Astrocyte (in vitro differentiated cells and primary cell): ENCODE results near the gene CRNKL1. TPM values are rescaled to one million over a fixed set of nuclear protein-coding genes. Genes with fewer than 3 reads are reported as not detected.

ENCODE experiments used
- DNase-seq: peaks from one replicate; pipeline ENCODE4 v3.0.0-alpha.2; 2010; ENCODE audit warnings: low read depth
- FAIRE-seq: peaks from 2 replicates; lab custom pipeline; 2011; peaks lifted over from hg19 to GRCh38; lab: Jason Lieb, UNC
- H2AFZ ChIP-seq: 2 replicates; pipeline ENCODE4 v1.6.0; 2012; ENCODE audit warnings: low read depth, low read length, inconsistent platforms
- H3K27ac ChIP-seq: 2 replicates; pipeline ENCODE4 v1.5.1; 2011; ENCODE audit warnings: low read depth, low read length, inconsistent platforms
- H3K27me3 ChIP-seq: 2 replicates; pipeline ENCODE4 v1.6.0; 2011; ENCODE audit warnings: low read length, inconsistent platforms; ENCODE audit not compliant: insufficient read depth
- H3K36me3 ChIP-seq: 2 replicates; pipeline ENCODE4 v1.5.1; 2011; ENCODE audit warnings: low read length, inconsistent platforms; ENCODE audit not compliant: insufficient read depth
- H3K4me1 ChIP-seq: 2 replicates; pipeline ENCODE4 v1.5.1; 2011; ENCODE audit warnings: low read length, inconsistent platforms; ENCODE audit not compliant: insufficient read depth
- H3K4me2 ChIP-seq: 2 replicates; pipeline ENCODE4 v1.6.0; 2012; ENCODE audit warnings: low read length, inconsistent platforms
- H3K4me3 ChIP-seq: 2 replicates; pipeline ENCODE4 v1.5.1; 2011; ENCODE audit warnings: low read depth, mild to moderate bottlenecking, low read length, inconsistent platforms; ENCODE audit not compliant: insufficient read depth
- H3K79me2 ChIP-seq: 2 replicates; pipeline ENCODE4 v1.6.0; 2012; ENCODE audit warnings: mild to moderate bottlenecking, low read length, inconsistent platforms; ENCODE audit not compliant: insufficient read depth
- H3K9ac ChIP-seq: 2 replicates; pipeline ENCODE4 v1.6.0; 2012; ENCODE audit warnings: mild to moderate bottlenecking, low read length, inconsistent platforms
- H3K9me3 ChIP-seq: 2 replicates; pipeline ENCODE4 v1.5.1; 2012; ENCODE audit warnings: low read depth, mild to moderate bottlenecking, low read length, inconsistent platforms; ENCODE audit not compliant: insufficient read depth
- H4K20me1 ChIP-seq: 2 replicates; pipeline ENCODE4 v1.6.0; 2012; ENCODE audit warnings: low read length, inconsistent platforms; ENCODE audit not compliant: insufficient read depth
- H3K27ac Mint-ChIP-seq: one replicate; pipeline ENCODE4 v1.8.0; 2021; ENCODE audit warnings: mild to moderate bottlenecking, mixed read lengths; ENCODE audit not compliant: unreplicated experiment
- H3K27me3 Mint-ChIP-seq: one replicate; pipeline ENCODE4 v1.8.0; 2021; ENCODE audit warnings: low read depth, mixed read lengths; ENCODE audit not compliant: unreplicated experiment
- H3K36me3 Mint-ChIP-seq: one replicate; pipeline ENCODE4 v1.8.0; 2021; ENCODE audit warnings: low read depth, mixed read lengths; ENCODE audit not compliant: unreplicated experiment
- H3K4me1 Mint-ChIP-seq: one replicate; pipeline ENCODE4 v1.8.0; 2021; ENCODE audit warnings: low read depth, mixed read lengths; ENCODE audit not compliant: unreplicated experiment
- H3K4me3 Mint-ChIP-seq: one replicate; pipeline ENCODE4 v1.8.0; 2021; ENCODE audit warnings: mild to moderate bottlenecking, moderate library complexity, mixed read lengths; ENCODE audit not compliant: unreplicated experiment
- H3K9me3 Mint-ChIP-seq: one replicate; pipeline ENCODE4 v1.8.0; 2021; ENCODE audit warnings: mild to moderate bottlenecking, mixed read lengths; ENCODE audit not compliant: unreplicated experiment
- CTCF ChIP-seq: IDR thresholded peaks from 2 replicates; pipeline ENCODE4 v1.5.1; 2011; ENCODE audit warnings: low read depth, mild to moderate bottlenecking, inconsistent platforms, low read length, moderate library complexity; ENCODE audit not compliant: insufficient read depth
- EZH2 ChIP-seq: IDR thresholded peaks from 2 replicates; pipeline ENCODE4 v1.6.1; 2012; ENCODE audit warnings: mild to moderate bottlenecking, low read length, inconsistent platforms; ENCODE audit not compliant: insufficient read depth
- total RNA-seq: library from RNA; stranded (reverse); gene quantifications from 2 replicates; pipeline ENCODE4 v1.2.1, GENCODE V29; 2021

The CRNKL1 gene
- total RNA-seq, 1 donor from 2014 or later: 20.2 TPM

- Histone ChIP-seq H2AFZ (no peak overlapping the region), H3K36me3 (no peaks in the 10 kb centered on the region), H3K27me3 (no peaks in the 10 kb centered on the region), H3K9ac (no peak overlapping the region), H3K4me3 (no peak overlapping the region), H3K9me3 (no peaks in the 10 kb centered on the region), H3K79me2 (no peaks in the 10 kb centered on the region), H3K27ac (no peak overlapping the region), H3K4me2 (no peak overlapping the region), H4K20me1 (no peaks in the 10 kb centered on the region), H3K4me1 (no peaks in the 10 kb centered on the region)
- peaks cover 15% of the 10 kb centered on the region for H3K27me3 Mint-ChIP-seq
- FAIRE-seq (no peak), DNase-seq (no peak)
- H3K4me1 Mint-ChIP-seq: no peaks in the 10 kb centered on the region
- no peaks in the 10 kb centered on the region for H3K9me3 Mint-ChIP-seq
- H3K36me3 Mint-ChIP-seq: no peaks in the 10 kb centered on the region
- H3K4me3 Mint-ChIP-seq: no peak overlapping the region
- TF ChIP-seq EZH2 (no peak), CTCF (no peak)
- no peak overlapping the region for H3K27ac Mint-ChIP-seq
These were observed 40.6 kb upstream of the CRNKL1 start for GRCh38 chr20:20092827-20093226.

- Mint-ChIP-seq H3K9me3 (no peaks in the 10 kb centered on the region), H3K4me3 (no peak overlapping the region), H3K4me1 (no peaks in the 10 kb centered on the region), H3K27me3 (peaks cover 16% of the 10 kb centered on the region), H3K36me3 (no peaks in the 10 kb centered on the region), H3K27ac (no peak overlapping the region)
- Histone ChIP-seq H3K4me3 (no peak overlapping the region), H3K9ac (no peak overlapping the region), H3K27ac (no peak overlapping the region), H3K4me1 (no peaks in the 10 kb centered on the region), H3K79me2 (no peaks in the 10 kb centered on the region), H3K9me3 (no peaks in the 10 kb centered on the region), H3K36me3 (no peaks in the 10 kb centered on the region), H3K27me3 (no peaks in the 10 kb centered on the region), H2AFZ (no peak overlapping the region), H3K4me2 (no peak overlapping the region), H4K20me1 (no peaks in the 10 kb centered on the region)
- FAIRE-seq (no peak), DNase-seq (no peak)
- TF ChIP-seq EZH2 (no peak), CTCF (no peak)
These were observed 37.7 kb upstream of the CRNKL1 start for GRCh38 chr20:20089939-20090338.

GRCh38 chr20:20089018-20089417 is 36.8 kb upstream of the CRNKL1 start:
- no peaks in the 10 kb centered on the region for H3K9me3 Mint-ChIP-seq
- no peaks in the 10 kb centered on the region for H3K4me1 Mint-ChIP-seq
- no peak for TF ChIP-seq CTCF
- TF ChIP-seq EZH2: no peak
- no peaks in the 10 kb centered on the region for H3K36me3 ChIP-seq
- no peak for DNase-seq
- no peaks in the 10 kb centered on the region for H3K9me3 ChIP-seq
- H3K36me3 Mint-ChIP-seq: no peaks in the 10 kb centered on the region
- no peak for FAIRE-seq
- no peak overlapping the region for H3K4me3 ChIP-seq
- no peaks in the 10 kb centered on the region for H3K27me3 ChIP-seq
- no peak overlapping the region for H3K27ac ChIP-seq
- no peak overlapping the region for H3K27ac Mint-ChIP-seq
- no peak overlapping the region for H3K9ac ChIP-seq
- H3K27me3 Mint-ChIP-seq: peaks cover 19% of the 10 kb centered on the region
- H3K4me1 ChIP-seq: no peaks in the 10 kb centered on the region
- H3K79me2 ChIP-seq: no peaks in the 10 kb centered on the region
- H3K4me3 Mint-ChIP-seq: no peak overlapping the region
- H4K20me1 ChIP-seq: no peaks in the 10 kb centered on the region
- H2AFZ ChIP-seq: no peak overlapping the region
- H3K4me2 ChIP-seq: no peak overlapping the region
